Measurements from ENCODE around the gene ALKBH2.
"Not testable (repeated sequence)": the region's sequence is repeated elsewhere in the genome, so short reads cannot be mapped to it uniquely, and the experiment has no call there.

Gene ALKBH2

DNA sequence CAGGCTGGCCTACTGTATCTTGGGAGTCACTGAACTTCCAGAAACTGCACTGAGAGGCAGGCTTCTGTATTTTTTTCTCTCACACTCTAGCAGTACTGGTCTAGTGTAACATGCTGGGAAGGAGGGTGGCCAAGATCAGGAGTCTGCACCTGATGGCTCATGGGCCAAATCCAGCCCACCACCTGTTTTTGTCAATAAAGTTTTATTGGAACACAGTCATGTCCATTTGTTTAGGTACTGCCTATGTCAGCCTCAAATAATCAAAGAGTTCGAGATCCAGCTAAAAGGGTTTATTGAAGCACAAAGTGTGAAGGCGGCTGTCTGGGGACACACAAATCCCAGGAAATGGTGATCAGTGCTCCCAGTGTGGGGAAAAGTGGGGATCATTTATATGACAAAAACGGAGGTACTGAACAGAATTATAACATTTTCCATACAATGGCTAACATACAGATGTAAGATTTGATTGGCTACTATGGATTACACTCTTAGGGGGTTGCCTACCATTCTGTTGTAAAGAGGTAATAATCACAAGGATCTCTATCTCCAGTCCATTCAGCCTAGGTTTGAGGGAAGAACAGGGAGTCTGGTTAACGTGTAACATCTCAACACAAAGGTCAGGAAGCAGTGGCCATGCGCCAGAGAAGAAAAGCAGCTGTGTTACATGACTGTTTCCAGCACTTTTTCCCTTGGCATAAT lies 28.0 kb downstream of the ALKBH2 start:
- no peak for DNase-seq

DNA sequence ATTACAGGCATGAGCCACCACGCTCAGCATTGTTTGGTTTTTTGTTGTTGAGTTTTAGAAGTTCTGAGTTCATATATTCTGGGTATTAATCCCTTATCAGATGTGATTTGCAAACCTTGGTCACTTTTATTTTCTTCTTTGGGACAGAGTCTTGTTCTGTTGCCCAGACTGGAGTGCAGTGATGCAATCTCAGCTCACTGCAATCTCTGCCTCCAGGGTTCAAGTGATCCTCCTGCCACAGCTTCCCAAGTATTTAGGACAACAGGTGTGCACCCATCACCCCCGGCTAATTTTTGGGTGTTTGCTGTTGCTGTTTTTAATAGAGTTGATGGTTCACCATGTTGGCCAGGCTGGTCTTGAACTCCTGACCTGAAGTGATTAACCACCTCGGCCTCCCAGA lies 29.1 kb downstream of the ALKBH2 start:
- no peak for DNase-seq

DNA sequence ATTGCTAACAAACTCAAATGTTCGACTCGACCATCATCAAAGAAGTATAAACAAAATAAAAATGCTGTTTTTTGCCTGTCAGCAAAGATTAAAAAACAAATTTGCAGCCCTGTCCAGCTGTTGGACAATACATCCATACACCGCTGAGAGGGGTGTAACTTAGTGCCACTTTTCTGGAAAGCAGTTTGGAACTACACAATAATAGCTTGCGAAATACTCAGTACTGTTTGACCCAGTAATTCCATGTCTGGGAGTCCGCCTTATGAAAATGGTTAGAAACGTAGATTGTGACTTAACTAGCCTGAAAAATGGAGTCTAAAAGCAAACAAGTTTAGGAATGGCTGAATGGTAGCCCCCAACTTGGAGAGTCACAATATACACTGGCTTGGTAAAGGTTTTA lies 34.5 kb downstream of the ALKBH2 start:
- DNase-seq, result no peak

DNA sequence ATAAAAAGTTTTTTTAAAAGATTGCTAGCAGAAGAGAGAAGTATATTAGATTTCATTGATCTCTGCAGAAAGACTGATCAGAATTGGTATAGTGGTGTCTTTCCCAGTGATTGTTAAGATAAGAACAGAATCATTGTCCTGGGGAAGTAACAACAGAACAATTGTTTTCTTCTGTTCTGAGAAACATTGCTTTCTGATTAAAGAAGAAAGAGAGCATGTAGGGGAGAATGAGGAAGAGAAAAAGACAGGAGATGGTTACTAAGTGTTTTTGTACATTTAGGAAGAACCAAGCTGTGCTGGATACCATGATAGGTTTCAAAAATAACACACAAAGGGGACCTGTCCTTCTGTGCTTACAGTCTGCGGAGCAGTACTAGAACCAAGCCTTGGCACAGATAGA lies 35.9 kb downstream of the ALKBH2 start:
- DNase-seq, result no peak

DNA sequence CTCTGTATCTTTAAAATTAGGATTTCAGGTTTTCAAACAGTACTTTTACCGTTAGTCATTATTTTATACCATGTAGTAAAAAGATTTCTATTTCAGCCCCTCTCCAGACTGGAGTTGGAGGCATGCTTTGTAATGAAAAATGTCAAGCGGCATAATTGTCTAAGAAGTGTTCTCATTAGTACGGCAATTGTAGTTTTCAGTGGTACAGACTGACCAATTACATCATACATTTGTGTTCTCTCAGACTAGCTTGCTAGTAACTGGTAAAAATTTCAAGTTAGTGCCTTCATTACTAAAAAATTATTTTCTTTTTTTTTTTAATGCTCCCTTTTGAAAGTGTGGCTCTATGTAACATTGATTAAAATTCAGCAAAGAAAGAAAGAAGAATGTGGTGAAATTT lies 36.4 kb downstream of the ALKBH2 start:
- DNase-seq, result no peak

DNA sequence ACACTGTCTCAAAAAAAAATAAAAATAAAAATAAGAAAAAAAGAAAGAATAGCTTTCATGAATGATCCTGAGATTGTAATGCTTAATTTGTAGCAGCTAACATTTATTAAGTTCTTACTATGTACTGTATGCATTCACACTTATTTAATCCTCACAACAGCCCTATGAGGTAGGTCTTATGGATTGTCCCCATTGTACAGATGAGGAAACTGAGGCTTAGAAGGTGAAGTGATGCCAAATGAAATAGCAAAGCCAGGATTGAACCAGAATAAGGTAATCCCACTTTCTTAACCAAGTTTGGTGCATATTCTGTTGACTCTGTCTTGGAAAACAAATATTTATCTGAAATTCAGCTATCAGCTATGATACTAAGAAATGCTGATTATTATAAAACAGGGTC lies 38.8 kb downstream of the ALKBH2 start:
- DNase-seq, result no peak

DNA sequence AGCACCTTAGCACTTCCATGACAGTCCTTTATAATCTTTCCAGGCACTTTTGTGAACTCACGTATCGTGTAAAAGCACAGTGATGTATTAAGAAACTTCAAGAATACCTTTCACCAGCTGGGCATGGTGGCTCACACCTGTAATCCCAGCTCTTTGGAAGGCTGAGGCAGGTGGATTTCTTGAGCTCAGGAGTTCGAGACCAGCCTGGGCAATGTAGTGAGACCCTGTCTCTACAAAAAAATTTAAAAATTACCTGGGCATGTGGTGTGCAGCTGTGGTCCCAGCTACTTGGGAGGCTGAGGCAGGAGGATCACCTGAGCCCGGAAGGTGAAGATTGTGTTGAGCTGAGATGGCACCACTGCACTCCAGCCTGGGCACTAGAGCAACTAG lies 39.2 kb downstream of the ALKBH2 start:
- DNase-seq, result not testable (repeated sequence)

DNA sequence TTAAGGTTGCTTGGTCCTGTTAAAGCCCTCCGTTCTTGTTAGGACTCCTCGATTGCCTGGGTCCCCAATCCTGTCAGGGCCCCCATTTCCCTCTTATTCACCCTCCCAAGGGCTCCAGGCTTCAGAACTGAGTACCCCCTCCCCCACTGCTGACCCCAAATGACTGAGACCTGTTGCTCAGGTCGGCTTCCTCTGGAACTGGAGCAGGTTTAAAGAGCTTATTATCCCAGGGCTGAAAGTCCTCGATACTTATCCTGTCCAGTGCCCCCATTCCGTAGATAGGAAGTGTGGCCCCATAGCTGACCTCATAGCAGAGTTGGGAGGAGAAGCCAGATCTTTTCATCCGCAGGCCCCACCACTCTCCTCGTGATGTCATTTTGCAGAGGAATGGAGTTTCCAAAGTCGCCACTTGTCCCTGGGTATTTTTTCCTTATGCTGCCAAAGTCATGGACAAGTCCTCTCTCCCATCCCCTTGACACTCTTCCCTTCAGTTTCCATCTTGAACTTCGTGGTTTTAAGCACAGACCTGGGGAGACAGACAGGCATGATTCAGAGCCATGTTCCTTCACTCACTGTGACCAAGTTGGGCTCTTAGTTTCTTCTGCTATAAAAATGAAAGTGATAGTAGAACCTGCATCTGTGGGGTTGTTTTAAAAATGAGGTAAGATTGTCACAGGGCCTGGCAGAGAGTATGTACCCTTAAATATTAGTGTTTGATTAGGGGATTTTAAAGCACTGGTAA lies 39.7 kb downstream of the ALKBH2 start:
- no peak for DNase-seq

DNA sequence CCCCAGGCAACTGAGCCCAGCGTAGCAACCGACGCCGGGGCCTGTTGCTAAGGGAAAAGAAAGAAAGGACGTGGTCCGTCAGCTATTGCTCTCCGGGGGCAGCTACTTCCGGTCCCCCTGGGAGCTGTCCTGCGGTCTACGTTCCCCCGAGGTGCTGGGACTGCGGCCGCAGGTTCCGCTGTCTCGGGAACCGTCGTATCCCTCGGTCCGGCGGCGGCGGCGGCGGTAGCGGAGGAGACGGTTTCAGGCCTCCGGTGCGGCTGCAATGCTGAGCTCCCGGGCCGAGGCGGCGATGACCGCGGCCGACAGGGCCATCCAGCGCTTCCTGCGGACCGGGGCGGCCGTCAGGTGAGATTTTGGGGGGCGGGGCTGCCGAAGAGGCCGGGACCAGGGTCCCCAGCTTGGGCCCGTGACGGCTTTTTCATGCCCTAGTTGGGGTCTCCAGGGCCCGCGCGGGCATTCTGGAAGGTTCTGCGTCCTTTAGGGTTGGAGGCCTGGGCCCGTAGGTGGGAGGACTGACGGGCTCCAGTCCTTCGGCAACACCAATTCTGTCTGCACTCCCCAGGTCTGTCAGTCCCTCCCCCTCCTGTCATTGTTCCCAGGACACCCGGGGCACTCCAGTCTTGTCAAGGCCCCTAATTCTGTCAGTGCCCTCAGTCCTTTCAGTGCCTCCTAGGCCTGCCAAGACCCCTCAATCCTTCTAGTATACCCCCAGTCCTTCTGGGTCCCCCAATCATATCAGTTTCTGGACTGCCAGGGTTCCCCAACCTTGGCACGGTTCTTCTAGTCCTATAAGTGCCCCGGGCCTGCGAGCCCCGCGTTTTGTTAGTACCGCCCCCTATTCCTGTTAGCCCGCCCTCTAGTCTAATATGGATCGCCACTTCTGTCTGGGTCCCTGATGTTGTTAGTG lies 40.6 kb downstream of the ALKBH2 start, which contains the start of gene USP30:
USP30 (plus strand) TSS at position 163 of the 910 bp plus-strand sequence; CDS start at position 266, 103 bp downstream.
- DNase-seq, result peak; percentile 88

DNA sequence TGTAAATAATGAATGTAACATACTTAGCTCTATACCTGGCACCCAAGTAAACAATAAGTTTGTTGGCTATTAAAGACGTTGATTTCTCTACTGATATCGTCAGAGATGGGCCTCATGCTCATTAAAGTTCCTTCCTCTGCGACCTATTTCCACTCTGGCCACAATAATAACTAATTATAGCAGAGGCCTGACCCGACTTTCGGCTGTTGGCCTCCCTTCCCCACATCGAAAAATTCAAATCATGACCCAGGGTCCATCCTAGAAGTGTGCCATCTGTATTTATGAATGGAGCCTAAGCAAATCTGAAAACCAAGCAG lies 41.2 kb downstream of the ALKBH2 start:
- DNase-seq, result no peak

DNA sequence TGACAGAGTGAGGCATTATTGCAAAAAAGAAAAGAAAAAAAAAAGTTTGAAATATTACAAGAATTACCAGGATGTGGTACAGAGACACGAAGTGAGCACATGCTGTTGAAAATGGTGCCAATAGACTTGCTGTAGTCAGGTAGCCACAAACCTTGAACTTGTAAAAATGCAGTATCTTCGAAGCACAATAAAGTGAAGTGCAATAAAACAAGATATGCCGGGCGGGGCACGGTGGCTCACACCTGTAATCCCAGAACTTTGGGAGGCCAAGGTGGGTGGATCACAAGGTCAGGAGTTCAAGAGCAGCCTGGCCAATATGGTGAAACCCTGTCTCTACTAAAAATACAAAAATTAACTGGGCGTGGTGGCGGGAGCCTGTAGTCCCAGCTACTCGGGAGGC lies 43.5 kb downstream of the ALKBH2 start:
- DNase-seq, result not testable (repeated sequence)

DNA sequence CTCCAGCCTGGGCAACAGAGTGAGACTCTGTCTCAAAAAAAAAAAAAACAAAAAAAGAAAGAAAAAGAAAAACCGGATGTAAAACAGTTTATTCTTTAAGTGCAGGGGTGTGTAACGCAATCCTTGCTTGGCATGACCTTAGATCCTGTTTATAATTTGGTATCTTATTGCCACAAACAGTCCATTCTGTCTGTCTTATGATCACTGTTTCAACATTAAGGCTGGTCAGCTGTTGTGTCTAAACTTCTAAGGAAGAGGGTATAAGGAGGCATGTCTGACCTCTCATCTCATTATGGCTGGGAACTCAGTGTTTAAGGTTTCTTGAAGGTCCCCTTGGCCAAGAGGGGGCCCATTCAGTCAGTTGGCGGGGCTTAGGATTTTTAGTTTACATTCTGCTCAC lies 44.6 kb downstream of the ALKBH2 start:
- not testable (repeated sequence) for DNase-seq

DNA sequence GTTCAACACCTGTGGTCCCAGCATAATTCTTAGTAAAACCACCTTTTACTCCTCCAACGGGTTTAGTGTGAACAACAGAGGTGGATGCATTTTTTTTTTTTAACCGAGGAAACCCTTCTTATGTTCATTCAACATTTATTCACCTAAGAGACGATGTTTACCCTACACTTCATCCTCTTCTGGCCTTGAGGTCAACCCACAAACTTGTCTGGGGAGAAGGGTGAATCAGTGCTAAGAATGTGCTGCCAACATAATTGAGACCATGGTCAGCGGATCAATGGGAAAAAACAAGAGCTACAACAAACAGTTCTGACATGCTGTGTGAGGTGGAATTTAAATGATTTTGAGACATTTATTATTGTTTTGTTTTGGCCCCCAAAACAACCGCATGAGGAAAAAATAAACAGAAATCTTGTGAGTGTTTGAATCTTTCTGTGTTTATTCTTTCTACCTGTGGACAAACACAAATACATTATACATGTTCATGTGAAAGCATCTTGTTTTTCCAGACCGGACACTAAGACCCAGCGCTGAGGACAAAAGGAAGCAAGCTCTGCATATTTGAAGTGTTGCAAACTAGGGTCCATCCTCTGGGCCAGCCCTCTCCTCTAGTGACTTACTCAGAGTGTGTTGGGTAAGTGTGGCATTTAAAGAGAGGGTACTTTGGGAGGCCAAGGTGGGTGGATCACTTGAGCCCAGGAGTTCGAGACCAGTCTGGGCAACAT lies 46.0 kb downstream of the ALKBH2 start:
- DNase-seq, result no peak

DNA sequence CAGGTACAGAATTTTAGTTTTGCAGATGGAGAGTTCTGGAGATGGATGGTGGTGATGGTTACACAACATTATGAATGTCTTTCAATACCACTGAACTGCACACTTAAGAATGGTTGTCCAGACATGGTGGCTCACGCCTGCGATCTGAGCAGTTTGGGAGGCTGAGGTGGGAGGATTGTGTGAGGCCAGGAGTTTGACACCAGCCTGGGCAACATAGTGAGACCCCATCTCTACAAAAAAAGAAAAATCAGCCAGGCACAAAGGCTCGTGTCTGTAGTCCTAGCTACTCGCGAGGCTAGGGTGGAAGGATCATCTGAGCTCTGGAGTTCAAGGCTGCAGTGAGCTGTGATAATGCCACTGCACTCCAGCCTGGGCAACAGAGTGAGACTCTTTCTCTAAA lies 49.0 kb downstream of the ALKBH2 start:
- no peak for DNase-seq
